Astrocyte of the cerebellum (primary cell): Measurements from ENCODE around the gene EMILIN1.

Experiments
- DNase-seq: peaks from one replicate; pipeline ENCODE4 v3.0.0-alpha.2; 2011; ENCODE audit warnings: low read depth
- H3K4me3 ChIP-seq: 2 replicates; pipeline ENCODE4 v1.5.1; 2011; ENCODE audit warnings: mild to moderate bottlenecking, low read depth, low read length, moderate library complexity
- in situ Hi-C: cut with HindIII; loops from 2 replicates; pipeline ENCODE4 v1.10.0; 2017; ENCODE audit warnings: low sequenced_read_pairs
- TF ChIP-seq, protein P1 (sequence below): IDR thresholded peaks from 2 replicates; pipeline ENCODE4 v1.5.1; 2012; ENCODE audit warnings: low read length, low read depth, moderate library complexity, mild to moderate bottlenecking; ENCODE audit errors: missing control alignments

Gene EMILIN1

DNA sequence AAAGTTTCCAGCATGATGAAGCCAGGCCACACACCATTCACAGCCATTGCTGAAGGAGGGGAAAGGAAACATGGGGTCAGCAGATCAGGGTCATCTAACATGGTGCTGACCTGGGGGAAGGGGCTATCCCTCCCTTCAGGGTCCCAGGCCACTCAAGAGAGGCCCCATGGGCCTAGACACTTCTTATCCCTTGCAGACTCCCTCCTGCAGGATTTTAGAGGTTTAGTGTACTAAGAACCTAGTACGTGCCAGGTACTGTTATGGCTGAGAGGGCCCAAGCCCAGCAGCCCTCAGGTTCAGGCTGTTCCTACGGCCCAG, 17.0 kb downstream of the EMILIN1 start:
- no peak overlapping the region for H3K4me3 ChIP-seq
- TF ChIP-seq, protein P1, sequence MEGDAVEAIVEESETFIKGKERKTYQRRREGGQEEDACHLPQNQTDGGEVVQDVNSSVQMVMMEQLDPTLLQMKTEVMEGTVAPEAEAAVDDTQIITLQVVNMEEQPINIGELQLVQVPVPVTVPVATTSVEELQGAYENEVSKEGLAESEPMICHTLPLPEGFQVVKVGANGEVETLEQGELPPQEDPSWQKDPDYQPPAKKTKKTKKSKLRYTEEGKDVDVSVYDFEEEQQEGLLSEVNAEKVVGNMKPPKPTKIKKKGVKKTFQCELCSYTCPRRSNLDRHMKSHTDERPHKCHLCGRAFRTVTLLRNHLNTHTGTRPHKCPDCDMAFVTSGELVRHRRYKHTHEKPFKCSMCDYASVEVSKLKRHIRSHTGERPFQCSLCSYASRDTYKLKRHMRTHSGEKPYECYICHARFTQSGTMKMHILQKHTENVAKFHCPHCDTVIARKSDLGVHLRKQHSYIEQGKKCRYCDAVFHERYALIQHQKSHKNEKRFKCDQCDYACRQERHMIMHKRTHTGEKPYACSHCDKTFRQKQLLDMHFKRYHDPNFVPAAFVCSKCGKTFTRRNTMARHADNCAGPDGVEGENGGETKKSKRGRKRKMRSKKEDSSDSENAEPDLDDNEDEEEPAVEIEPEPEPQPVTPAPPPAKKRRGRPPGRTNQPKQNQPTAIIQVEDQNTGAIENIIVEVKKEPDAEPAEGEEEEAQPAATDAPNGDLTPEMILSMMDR, result no peak
- in situ Hi-C loops, result no loop called here
- DNase-seq, result no peak

DNA sequence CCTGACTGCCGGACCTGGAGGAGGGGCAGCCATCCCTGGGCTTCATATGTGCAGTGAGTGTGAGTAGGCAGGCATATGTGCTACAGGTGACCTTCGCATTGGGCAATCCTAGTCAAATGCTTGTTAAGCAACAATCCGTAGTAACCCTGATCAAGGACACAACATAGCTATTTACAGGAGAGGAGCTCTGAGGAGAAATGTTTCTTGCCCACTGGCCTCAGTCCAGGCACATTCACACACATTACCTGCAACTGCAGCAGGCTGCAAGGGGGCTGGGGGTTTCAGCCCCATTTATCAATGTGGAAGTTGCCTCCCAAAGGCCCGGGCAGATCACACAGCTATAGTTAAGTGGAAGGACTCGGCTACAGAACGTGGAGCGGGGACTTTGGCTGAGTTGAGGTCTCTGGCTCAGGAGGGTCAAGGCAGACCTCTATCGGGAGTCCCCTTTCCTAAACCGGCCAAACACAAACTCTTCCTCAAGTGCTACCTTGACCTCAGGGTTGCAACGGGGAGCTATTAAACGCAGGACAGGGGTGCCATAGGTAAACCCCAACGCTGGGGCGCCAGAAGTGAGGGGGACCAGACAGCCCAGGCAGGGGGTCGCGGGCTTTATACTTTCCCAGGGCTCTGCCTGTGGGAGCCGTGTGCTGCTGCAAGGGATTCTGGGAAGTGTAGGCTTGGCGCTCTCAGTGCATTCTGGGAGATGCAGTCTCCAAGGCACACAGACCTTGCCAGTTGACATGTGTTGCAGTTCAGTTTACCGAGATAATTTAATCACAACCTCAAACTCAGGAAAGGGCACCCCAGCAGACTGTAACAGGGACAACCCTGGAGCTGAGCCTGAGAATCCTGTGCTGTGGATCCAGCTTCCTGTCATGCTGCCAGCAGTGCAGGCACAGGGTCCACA, 17.6 kb downstream of the EMILIN1 start:
- TF ChIP-seq, protein P1, result no peak
- DNase-seq, result no peak
- no peak overlapping the region for H3K4me3 ChIP-seq
- in situ Hi-C loops, result no loop called here

DNA sequence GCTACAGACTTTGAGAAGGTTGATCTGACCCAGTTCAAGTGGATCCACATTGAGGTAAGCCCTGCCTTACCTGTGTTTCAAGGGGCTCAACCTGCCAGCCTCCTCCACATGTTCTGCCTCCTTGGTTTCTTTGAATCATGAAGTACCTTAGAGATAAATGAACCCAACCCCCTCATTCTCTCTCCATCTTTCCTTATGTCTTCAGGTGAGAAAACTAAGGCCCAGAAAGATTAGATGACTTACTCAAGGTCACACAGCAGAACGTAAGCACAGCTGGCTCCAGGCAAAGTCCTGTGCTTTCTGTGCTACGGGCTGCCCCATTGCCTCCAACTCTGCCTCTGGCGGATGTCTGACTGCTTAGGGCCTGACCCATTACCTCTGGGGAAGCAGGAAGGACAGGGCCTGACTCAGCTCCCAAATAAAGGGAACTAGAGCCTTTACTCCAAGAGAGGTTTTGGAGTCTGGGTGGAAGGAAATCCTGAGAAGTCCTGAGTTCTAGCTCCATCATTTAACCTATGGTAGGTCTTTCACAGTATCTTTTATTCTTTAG, 18.4 kb downstream of the EMILIN1 start:
- TF ChIP-seq, protein P1, result no peak
- in situ Hi-C loops, result no loop called here
- H3K4me3 ChIP-seq, result no peak overlapping the region
- no peak for DNase-seq

DNA sequence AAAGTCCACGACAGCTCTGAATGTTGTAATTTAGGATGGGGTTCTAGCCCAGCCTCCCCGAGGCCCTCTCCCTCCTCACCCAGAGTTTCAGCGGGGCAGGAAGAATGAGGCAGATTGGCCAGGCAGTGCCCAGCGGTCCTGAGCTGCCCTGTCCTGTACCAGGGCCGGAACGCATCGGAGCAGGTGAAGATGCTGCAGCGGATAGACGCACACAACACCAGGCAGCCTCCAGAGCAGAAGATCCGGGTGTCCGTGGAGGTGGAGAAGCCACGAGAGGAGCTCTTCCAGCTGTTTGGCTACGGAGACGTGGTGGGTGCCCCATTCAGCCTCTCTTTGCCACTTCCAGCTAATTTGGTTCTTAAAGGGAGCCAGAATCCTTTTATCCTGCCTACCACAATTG, 18.9 kb downstream of the EMILIN1 start:
- DNase-seq, result no peak
- in situ Hi-C loops, result no loop called here
- TF ChIP-seq, protein P1, result no peak
- no peak overlapping the region for H3K4me3 ChIP-seq

DNA sequence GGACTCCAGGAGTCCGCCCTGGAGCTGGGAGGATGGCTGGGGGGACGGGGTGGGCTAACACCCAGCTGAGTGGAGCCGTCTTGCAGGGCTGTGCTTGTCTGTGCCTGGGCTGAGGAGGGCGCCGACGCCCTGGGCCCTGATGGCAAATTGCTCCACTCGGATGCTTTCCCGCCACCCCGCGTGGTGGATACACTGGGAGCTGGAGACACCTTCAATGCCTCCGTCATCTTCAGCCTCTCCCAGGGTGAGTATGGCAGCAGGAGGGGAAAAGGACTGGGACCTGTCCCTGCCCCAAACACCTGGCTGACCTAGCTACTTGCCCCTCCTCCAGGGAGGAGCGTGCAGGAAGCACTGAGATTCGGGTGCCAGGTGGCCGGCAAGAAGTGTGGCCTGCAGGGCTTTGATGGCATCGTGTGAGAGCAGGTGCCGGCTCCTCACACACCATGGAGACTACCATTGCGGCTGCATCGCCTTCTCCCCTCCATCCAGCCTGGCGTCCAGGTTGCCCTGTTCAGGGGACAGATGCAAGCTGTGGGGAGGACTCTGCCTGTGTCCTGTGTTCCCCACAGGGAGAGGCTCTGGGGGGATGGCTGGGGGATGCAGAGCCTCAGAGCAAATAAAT, 21.0 kb downstream of the EMILIN1 start:
- no peak for DNase-seq
- TF ChIP-seq, protein P1, result no peak

DNA sequence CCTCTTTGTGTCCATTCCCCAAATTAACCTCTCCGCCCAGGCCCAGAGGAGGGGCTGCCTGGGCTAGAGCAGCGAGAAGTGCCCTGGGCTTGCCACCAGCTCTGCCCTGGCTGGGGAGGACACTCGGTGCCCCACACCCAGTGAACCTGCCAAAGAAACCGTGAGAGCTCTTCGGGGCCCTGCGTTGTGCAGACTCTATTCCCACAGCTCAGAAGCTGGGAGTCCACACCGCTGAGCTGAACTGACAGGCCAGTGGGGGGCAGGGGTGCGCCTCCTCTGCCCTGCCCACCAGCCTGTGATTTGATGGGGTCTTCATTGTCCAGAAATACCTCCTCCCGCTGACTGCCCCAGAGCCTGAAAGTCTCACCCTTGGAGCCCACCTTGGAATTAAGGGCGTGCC, 21.6 kb downstream of the EMILIN1 start:
- in situ Hi-C loops, result no loop called here
- no peak overlapping the region for H3K4me3 ChIP-seq
- TF ChIP-seq, protein P1, result no peak
- no peak for DNase-seq

More for the DNA sequence above, 21.0 kb downstream of the EMILIN1 start:
- in situ Hi-C loops, result no loop called here
- H3K4me3 ChIP-seq, result no peak overlapping the region
